GM23248 (cell line): ENCODE data around the gene ADAD2. TPM values are rescaled to one million over a fixed set of nuclear protein-coding genes. Genes with fewer than 3 reads are reported as not detected.

ENCODE experiments used
- DNase-seq: peaks from one replicate; pipeline ENCODE4 v3.0.0-alpha.2; 2015
- H2AFZ ChIP-seq: fragments of 200-600 bp; sonication (generic); 2 replicates; pipeline ENCODE4 v1.6.1; 2016; ENCODE audit warnings: antibody characterized with exemption
- H3F3A ChIP-seq: fragments of 200-600 bp; sonication (generic); 2 replicates; pipeline ENCODE4 v1.6.1; 2016; ENCODE audit warnings: mild to moderate bottlenecking, antibody characterized with exemption, mixed run types; ENCODE audit not compliant: insufficient read depth
- H3K27ac ChIP-seq: fragments of 200-600 bp; sonication (generic); 2 replicates; pipeline ENCODE4 v1.5.1; 2016; ENCODE audit warnings: mild to moderate bottlenecking
- H3K27me3 ChIP-seq: fragments of 200-600 bp; sonication (generic); replicated peaks from 2 replicates; pipeline ENCODE4 v1.6.1; 2016; ENCODE audit warnings: mild to moderate bottlenecking; ENCODE audit not compliant: insufficient read depth
- H3K36me3 ChIP-seq: fragments of 200-600 bp; sonication (generic); 2 replicates; pipeline ENCODE4 v1.6.1; 2016; ENCODE audit warnings: low read depth, mild to moderate bottlenecking
- H3K4me1 ChIP-seq: fragments of 200-600 bp; sonication (generic); 2 replicates; pipeline ENCODE4 v1.6.1; 2016; ENCODE audit warnings: mild to moderate bottlenecking; ENCODE audit not compliant: insufficient read depth
- H3K4me2 ChIP-seq: fragments of 200-600 bp; sonication (generic); one replicate; pipeline ENCODE4 v1.6.1; 2016; ENCODE audit warnings: mild to moderate bottlenecking; ENCODE audit not compliant: unreplicated experiment
- H3K4me3 ChIP-seq: fragments of 200-600 bp; sonication (generic); 2 replicates; pipeline ENCODE4 v1.5.1; 2016; ENCODE audit warnings: mild to moderate bottlenecking
- H3K79me2 ChIP-seq: fragments of 200-600 bp; sonication (generic); 2 replicates; pipeline ENCODE4 v1.6.1; 2016; ENCODE audit warnings: mild to moderate bottlenecking; ENCODE audit not compliant: insufficient read depth
- H3K9ac ChIP-seq: fragments of 200-600 bp; sonication (generic); 2 replicates; pipeline ENCODE4 v1.6.1; 2016; ENCODE audit warnings: mild to moderate bottlenecking
- H3K9me2 ChIP-seq: fragments of 200-600 bp; sonication (generic); 2 replicates; pipeline ENCODE4 v1.6.1; 2016; ENCODE audit warnings: mixed run types, mild to moderate bottlenecking, moderate library complexity; ENCODE audit not compliant: insufficient read depth
- H3K9me3 ChIP-seq: fragments of 200-600 bp; sonication (generic); one replicate; pipeline ENCODE4 v1.6.1; 2017; ENCODE audit warnings: low read depth
- H4K20me1 ChIP-seq: fragments of 200-600 bp; sonication (generic); 2 replicates; pipeline ENCODE4 v1.6.0; 2016; ENCODE audit not compliant: insufficient read depth
- EZH2 ChIP-seq: fragments of 200-600 bp; sonication (generic); IDR thresholded peaks from 2 replicates; pipeline ENCODE4 v1.6.1; 2018; ENCODE audit warnings: antibody characterized with exemption, mild to moderate bottlenecking; ENCODE audit not compliant: insufficient read depth, poor library complexity, severe bottlenecking
- EZH2phosphoT487 ChIP-seq: fragments of 200-600 bp; sonication (generic); IDR thresholded peaks from 2 replicates; pipeline ENCODE4 v1.6.1; 2018; ENCODE audit warnings: antibody characterized with exemption, moderate library complexity, mild to moderate bottlenecking, low read depth; ENCODE audit not compliant: insufficient read depth
- whole genome bisulfite sequencing, 2 experiments: methylation state at CpG; one replicate each; pipeline ENCODE4 v1.1.6; 2015 to 2017; ENCODE audit warnings: low lambda C conversion rate in 2 of 2, low coverage in 1 of 2; ENCODE audit errors: missing lambda C conversion rate in 2 of 2; 5-methylcytosine and 5-hydroxymethylcytosine counted together
- in situ Hi-C: fragments of 300-500 bp; cut with MboI; formaldehyde crosslinking; loops from 2 replicates; pipeline ENCODE4 v1.15.0; 2020
- polyA plus RNA-seq: library from polyadenylated mRNA; unstranded; fragments of >200 nt; fragmentation: Nextera tagmentation; extraction: Ambion mirVana; gene quantifications from 2 replicates; pipeline ENCODE4 v1.2.1, GENCODE V29; 2016
- total RNA-seq: library from RNA; depleted of rRNA; stranded (reverse); fragments of >200 nt; shearing (Covaris generic); gene quantifications from 2 replicates; pipeline ENCODE4 v1.2.3, GENCODE V29; 2014

Gene ADAD2
- total and polyA plus RNA-seq, 2 experiments from 2014 or later = not detected

DNA sequence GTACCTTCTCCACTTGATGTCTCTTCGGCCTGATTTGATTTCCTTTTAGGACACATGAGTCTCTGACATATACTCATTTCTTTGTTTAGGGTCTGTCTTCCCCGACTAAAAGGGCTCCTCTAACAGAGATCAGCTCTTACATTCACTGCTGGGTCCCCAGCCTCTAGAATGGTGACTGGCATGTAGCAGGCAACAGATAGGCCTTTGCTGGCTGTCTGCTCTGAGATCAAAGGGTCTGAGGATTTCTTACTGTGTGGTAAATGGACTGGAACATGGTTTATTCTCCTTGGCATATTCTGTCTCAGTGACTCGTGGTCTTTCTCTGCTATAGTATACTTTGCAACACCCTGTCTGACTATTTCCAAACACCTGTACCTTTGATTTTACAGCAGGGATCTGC, 29.2 kb upstream of the ADAD2 start:
- no peaks in the 10 kb centered on the region for H3K9me3 ChIP-seq
- no peaks in the 10 kb centered on the region for H3K79me2 ChIP-seq
- H3K36me3 ChIP-seq = no peaks in the 10 kb centered on the region
- no peak for TF ChIP-seq EZH2
- no peak for TF ChIP-seq EZH2phosphoT487
- in situ Hi-C loops = no loop called here
- WGBS, 2 experiments = 48 to 51% methylated on average over 3 of the region's 3 CpGs
- H2AFZ ChIP-seq = no peak overlapping the region
- no peaks in the 10 kb centered on the region for H4K20me1 ChIP-seq
- H3K4me1 ChIP-seq = no peaks in the 10 kb centered on the region
- no peak overlapping the region for H3K4me3 ChIP-seq
- no peak for DNase-seq
- no peak overlapping the region for H3K9ac ChIP-seq
- no peak overlapping the region for H3K27ac ChIP-seq
- H3K9me2 ChIP-seq = no peaks in the 10 kb centered on the region
- H3K27me3 ChIP-seq = peaks cover 44% of the 10 kb centered on the region
- H3F3A ChIP-seq = no peaks in the 10 kb centered on the region
- H3K4me2 ChIP-seq = no peak overlapping the region

DNA sequence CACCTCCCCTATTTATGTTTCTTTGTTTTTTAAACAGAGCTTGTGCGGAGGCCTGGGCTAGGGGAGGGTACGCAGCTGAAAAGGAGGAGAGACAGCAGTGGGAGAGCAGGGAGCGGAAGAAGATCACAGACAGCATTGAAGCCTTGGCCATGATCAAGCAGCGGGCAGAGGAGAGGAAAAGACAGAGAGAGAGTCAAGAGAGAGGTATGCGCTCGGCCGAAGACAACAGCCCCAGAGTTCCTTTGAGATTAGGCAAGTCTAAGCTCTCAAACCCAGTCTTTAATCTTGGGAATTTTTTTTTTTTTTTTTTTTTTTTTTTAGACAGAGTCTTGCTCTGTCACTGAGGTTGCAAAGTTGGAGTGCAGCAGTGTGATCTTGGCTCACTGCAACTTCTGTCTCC, 25.2 kb upstream of the ADAD2 start:
- Histone ChIP-seq H2AFZ (no peak overlapping the region), H3F3A (no peaks in the 10 kb centered on the region), H3K36me3 (no peaks in the 10 kb centered on the region), H4K20me1 (no peaks in the 10 kb centered on the region), H3K27me3 (peaks cover 31% of the 10 kb centered on the region), H3K9ac (no peak overlapping the region), H3K4me3 (no peak overlapping the region), H3K9me2 (no peaks in the 10 kb centered on the region), H3K9me3 (no peaks in the 10 kb centered on the region), H3K79me2 (no peaks in the 10 kb centered on the region), H3K4me2 (no peak overlapping the region), H3K4me1 (no peaks in the 10 kb centered on the region), H3K27ac (no peak overlapping the region)
- in situ Hi-C loops = no loop called here
- TF ChIP-seq EZH2 = no peak
- DNase-seq = no peak
- WGBS, 2 experiments = 73 to 83% methylated on average over 7 of the region's 7 CpGs

GRCh38 chr16:84166796-84167695, 23.9 kb upstream of the ADAD2 start:
- H3K36me3 ChIP-seq = no peaks in the 10 kb centered on the region
- no peaks in the 10 kb centered on the region for H4K20me1 ChIP-seq
- TF ChIP-seq EZH2 (no peak), EZH2phosphoT487 (no peak)
- no peaks in the 10 kb centered on the region for H3F3A ChIP-seq
- no peaks in the 10 kb centered on the region for H3K4me1 ChIP-seq
- DNase-seq = no peak
- WGBS, 2 experiments = 64 to 70% methylated on average over 13 of the region's 13 CpGs
- no peak overlapping the region for H3K27ac ChIP-seq
- no peak overlapping the region for H3K4me2 ChIP-seq
- no peaks in the 10 kb centered on the region for H3K9me3 ChIP-seq
- H3K9me2 ChIP-seq = no peaks in the 10 kb centered on the region
- no peak overlapping the region for H3K9ac ChIP-seq
- no peak overlapping the region for H3K4me3 ChIP-seq
- H2AFZ ChIP-seq = no peak overlapping the region
- in situ Hi-C loops = no loop called here
- H3K79me2 ChIP-seq = no peaks in the 10 kb centered on the region
- peaks cover 27% of the 10 kb centered on the region for H3K27me3 ChIP-seq

GRCh38 chr16:84169765-84170310, 21.1 kb upstream of the ADAD2 start:
- Histone ChIP-seq H3K79me2 (no peaks in the 10 kb centered on the region), H3K36me3 (no peaks in the 10 kb centered on the region), H3K4me1 (no peaks in the 10 kb centered on the region), H3K4me3 (no peak overlapping the region), H3K9ac (no peak overlapping the region), H2AFZ (no peak overlapping the region), H3K27ac (no peak overlapping the region), H3K9me3 (no peaks in the 10 kb centered on the region), H3K27me3 (peaks cover 19% of the 10 kb centered on the region), H4K20me1 (no peaks in the 10 kb centered on the region), H3K4me2 (no peak overlapping the region), H3F3A (no peaks in the 10 kb centered on the region), H3K9me2 (no peaks in the 10 kb centered on the region)
- TF ChIP-seq EZH2phosphoT487 = no peak
- no peak for TF ChIP-seq EZH2
- WGBS, 2 experiments = 72% methylated on average over 10 to 11 of the region's 11 CpGs
- in situ Hi-C loops = no loop called here
- DNase-seq = no peak
